Naive thymus-derived CD4-positive, alpha-beta T cell (primary cell): Measurements from ENCODE around the gene APEH. TPM values are rescaled to one million over a fixed set of nuclear protein-coding genes. Genes with fewer than 3 reads are reported as not detected.

Source experiments
- ATAC-seq: fragments of 150-1000 bp; cut with Tn5 transposase; 2 replicates; pipeline ENCODE4 v1.10.0; 2021; ENCODE audit warnings: mild to moderate bottlenecking, moderate library complexity
- CTCF ChIA-PET: fragments of 350-600 bp; sonication (Branson Sonifier 250); formaldehyde crosslinking; loops from one replicate; lab custom pipeline; 2021; ENCODE audit warnings: antibody characterized with exemption; lab: Charles Lee
- POLR2A ChIA-PET: fragments of 350-600 bp; sonication (Branson Sonifier 250); formaldehyde crosslinking; loops from one replicate; lab custom pipeline; 2021; ENCODE audit warnings: antibody characterized with exemption, inconsistent platforms; lab: Charles Lee
- DNase-seq, 9 donors: peaks; one replicate each; pipeline versions ENCODE4 v3.0.0 to v3.0.0-alpha.2; 2020 to 2022; ENCODE audit warnings: mixed read lengths in 1 of 9
- H3K27ac ChIP-seq: one replicate; pipeline ENCODE4 v1.7.0; 2013; ENCODE audit warnings: mild to moderate bottlenecking, low read depth, low read length, moderate library complexity
- H3K27me3 ChIP-seq, 2 donors: one replicate each; pipeline ENCODE4 v1.7.0; 2013; ENCODE audit warnings: low read length in 2 of 2, mild to moderate bottlenecking in 2 of 2, moderate library complexity in 2 of 2; ENCODE audit not compliant: control insufficient read depth in 2 of 2, insufficient read depth in 2 of 2
- H3K36me3 ChIP-seq, 3 experiments: 1 replicate in 2 of 3; 2 replicates in 1 of 3; pipeline ENCODE4 v1.7.0; 2013; ENCODE audit warnings: low read length in 3 of 3, mild to moderate bottlenecking in 3 of 3, moderate library complexity in 1 of 3; ENCODE audit not compliant: insufficient read depth in 3 of 3, control insufficient read depth in 2 of 3
- H3K4me1 ChIP-seq, 2 donors: one replicate each; pipeline ENCODE4 v1.7.0; 2013; ENCODE audit warnings: low read length in 2 of 2, mild to moderate bottlenecking in 2 of 2, moderate library complexity in 1 of 2; ENCODE audit not compliant: control insufficient read depth in 2 of 2, insufficient read depth in 2 of 2
- H3K4me3 ChIP-seq: 2 replicates; pipeline ENCODE4 v1.7.0; 2013; ENCODE audit warnings: mild to moderate bottlenecking, low read length
- H3K9me3 ChIP-seq, 3 experiments: 1 replicate in 2 of 3; 2 replicates in 1 of 3; pipeline ENCODE4 v1.7.0; 2013; ENCODE audit warnings: low read length in 3 of 3; ENCODE audit not compliant: control insufficient read depth in 2 of 3
- H3K27ac Mint-ChIP-seq, 9 donors: one replicate each; pipeline ENCODE4 v1.8.0; 2020 to 2022; ENCODE audit warnings: mixed read lengths in 9 of 9, mild to moderate bottlenecking in 8 of 9, moderate library complexity in 5 of 9, inconsistent platforms in 2 of 9
- H3K27me3 Mint-ChIP-seq, 5 donors: one replicate each; pipeline ENCODE4 v1.8.0; 2021 to 2022; ENCODE audit warnings: mixed read lengths in 5 of 5, mild to moderate bottlenecking in 1 of 5
- H3K36me3 Mint-ChIP-seq, 5 donors: one replicate each; pipeline ENCODE4 v1.8.0; 2020 to 2022; ENCODE audit warnings: mixed read lengths in 5 of 5, mild to moderate bottlenecking in 3 of 5, inconsistent platforms in 1 of 5
- H3K4me1 Mint-ChIP-seq, 7 donors: one replicate each; pipeline ENCODE4 v1.8.0; 2020 to 2022; ENCODE audit warnings: mixed read lengths in 7 of 7, mild to moderate bottlenecking in 3 of 7, inconsistent platforms in 1 of 7
- H3K4me3 Mint-ChIP-seq, 10 donors: one replicate each; pipeline ENCODE4 v1.8.0; 2020 to 2022; ENCODE audit warnings: mild to moderate bottlenecking in 10 of 10, mixed read lengths in 10 of 10, moderate library complexity in 6 of 10, inconsistent platforms in 2 of 10
- H3K9me3 Mint-ChIP-seq, 11 donors: one replicate each; pipeline ENCODE4 v1.8.0; 2020 to 2022; ENCODE audit warnings: mixed read lengths in 11 of 11, mild to moderate bottlenecking in 4 of 11, inconsistent platforms in 1 of 11, moderate library complexity in 1 of 11
- intact Hi-C, 2 donors: fragments of 100-400 bp; cut with micrococcal nuclease; formaldehyde crosslinking; loops; one replicate each; pipeline ENCODE4 v1.15.1; 2023
- polyA plus RNA-seq, 2 donors: library from polyadenylated mRNA; unstranded; fragments of 300-500 nt; fragmentation: Illumina TruSeq; gene quantifications; one replicate each; pipeline ENCODE4 v1.2.3, GENCODE V29; 2021
- total RNA-seq, 6 experiments: library from RNA in 5 of 6; stranded (reverse) in 5 of 6; gene quantifications; 1 replicate in 5 of 6; 2 replicates in 1 of 6; pipeline ENCODE4 v1.2.3 and lab custom pipeline; 2021 to 2026

APEH gene
- total and polyA plus RNA-seq, 7 experiments from 2014 or later, result 75.5 to 151 (median 103) TPM

GRCh38 chr3:49665822-49666519, 8.2 kb upstream of the APEH start:
- H3K36me3 Mint-ChIP-seq, result no peaks in the 10 kb centered on the region

DNA sequence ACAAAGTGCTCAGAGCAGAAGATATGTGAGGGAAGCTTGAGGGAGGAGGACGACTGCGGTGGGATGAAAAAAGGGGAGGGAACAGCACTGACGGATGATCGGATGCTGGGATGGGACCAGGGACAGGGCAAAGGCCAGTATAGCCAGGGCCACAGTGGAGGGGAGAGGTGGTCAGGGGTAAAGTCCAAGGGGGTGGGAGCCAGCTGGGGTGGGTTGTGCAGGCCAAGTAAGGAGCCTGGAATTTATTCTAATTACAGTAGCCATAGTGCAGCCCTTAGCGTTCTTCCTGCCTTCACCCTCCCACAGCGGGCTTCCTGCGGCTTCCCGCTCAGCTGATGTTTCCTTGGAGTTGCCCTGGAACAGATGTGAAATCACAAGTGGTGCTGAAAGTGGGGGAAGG, 7.6 kb upstream of the APEH start:
- H3K9me3 Mint-ChIP-seq, result no peaks in the 10 kb centered on the region
- DNase-seq (no peak), ATAC-seq (no peak)
- H3K27ac ChIP-seq, result no peak overlapping the region
- no peaks in the 10 kb centered on the region for H3K27me3 ChIP-seq
- peaks cover 0 to 8% (median 0%) of the 10 kb centered on the region in 5 donors for H3K27me3 Mint-ChIP-seq
- H3K4me1 Mint-ChIP-seq, result peaks cover 0 to 9% (median under 1%) of the 10 kb centered on the region in 7 donors
- CTCF ChIA-PET, result interaction anchor here (2.5 kb wide), 1 partner anchor 127 kb away, joined by 10 read pairs; no protein-coding TSS in a partner anchor
- no peak overlapping the region for H3K4me3 Mint-ChIP-seq
- no peak overlapping the region for H3K4me3 ChIP-seq
- no peaks in the 10 kb centered on the region for H3K36me3 Mint-ChIP-seq
- no peaks in the 10 kb centered on the region for H3K9me3 ChIP-seq
- H3K36me3 ChIP-seq, result no peaks in the 10 kb centered on the region
- POLR2A ChIA-PET, result interaction anchor here (0.7 kb wide), 1 partner anchor 186 kb away, joined by 3 read pairs; no protein-coding TSS in a partner anchor
- H3K27ac Mint-ChIP-seq, result no peak overlapping the region
- intact Hi-C loops, result no loop called here
- H3K4me1 ChIP-seq, result no peaks in the 10 kb centered on the region

More at GRCh38 chr3:49665822-49666519, 8.2 kb upstream of the APEH start:
- H3K4me1 Mint-ChIP-seq, result peaks cover 0 to 6% (median 0%) of the 10 kb centered on the region in 7 donors
- DNase-seq, result no peak
- no peaks in the 10 kb centered on the region for H3K9me3 Mint-ChIP-seq
- ATAC-seq, result no peak
- Histone ChIP-seq H3K4me1 (no peaks in the 10 kb centered on the region), H3K36me3 (no peaks in the 10 kb centered on the region), H3K27ac (no peak overlapping the region), H3K9me3 (no peaks in the 10 kb centered on the region), H3K27me3 (no peaks in the 10 kb centered on the region), H3K4me3 (no peak overlapping the region)
- H3K27ac Mint-ChIP-seq, result no peak overlapping the region
- ChIA-PET CTCF (interaction anchor here (0.6 to 2.5 kb wide), 2 partner anchors 31 to 126 kb away, joined by 3 to 10 read pairs; no protein-coding TSS in a partner anchor), POLR2A (no interaction called here)
- intact Hi-C loops, result no loop called here
- no peak overlapping the region for H3K4me3 Mint-ChIP-seq
- H3K27me3 Mint-ChIP-seq, result peaks cover 0 to 8% (median 0%) of the 10 kb centered on the region in 5 donors

- intact Hi-C loops, result no loop called here
- H3K27me3 ChIP-seq, result no peaks in the 10 kb centered on the region
- H3K4me3 ChIP-seq, result no peak overlapping the region
- ATAC-seq, result no peak
- ChIA-PET POLR2A (no interaction called here), CTCF (no interaction called here)
- no peak for DNase-seq
- H3K27ac Mint-ChIP-seq, result no peak overlapping the region
- peaks cover 6 to 16% (median 8%) of the 10 kb centered on the region in 7 donors for H3K4me1 Mint-ChIP-seq
- no peak overlapping the region for H3K27ac ChIP-seq
- no peaks in the 10 kb centered on the region for H3K36me3 Mint-ChIP-seq
- peaks cover 0 to 8% (median 0%) of the 10 kb centered on the region in 5 donors for H3K27me3 Mint-ChIP-seq
- no peaks in the 10 kb centered on the region for H3K9me3 Mint-ChIP-seq
- H3K4me1 ChIP-seq, result no peaks in the 10 kb centered on the region
- no peaks in the 10 kb centered on the region for H3K36me3 ChIP-seq
- H3K4me3 Mint-ChIP-seq, result no peak overlapping the region
- no peaks in the 10 kb centered on the region for H3K9me3 ChIP-seq
Measured at GRCh38 chr3:49667701-49668413, 6.3 kb upstream of the APEH start.

DNA sequence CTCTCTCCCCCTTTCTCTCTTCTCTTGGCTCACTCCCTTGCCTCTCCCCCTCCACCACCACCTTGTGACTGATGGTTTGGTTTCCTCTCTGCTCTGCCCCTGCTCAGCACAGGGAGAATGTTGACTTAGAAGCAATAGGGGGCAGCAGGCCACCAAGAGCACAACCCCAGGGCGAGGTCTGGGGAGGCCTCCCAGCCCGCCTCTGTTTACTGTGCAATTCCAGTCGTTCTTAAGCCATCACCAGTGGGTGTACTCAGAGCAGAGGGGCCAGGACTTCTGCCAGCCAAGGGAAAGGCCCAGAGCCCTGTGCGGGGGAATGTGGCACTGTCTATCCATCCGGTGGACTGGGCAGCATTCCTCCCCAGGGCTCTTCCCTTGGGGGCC, 5.7 kb upstream of the APEH start:
- no peak for ATAC-seq
- Mint-ChIP-seq H3K27me3 (peaks cover 0 to 8% (median 0%) of the 10 kb centered on the region in 5 donors), H3K27ac (no peak overlapping the region), H3K36me3 (no peaks in the 10 kb centered on the region), H3K9me3 (no peaks in the 10 kb centered on the region), H3K4me1 (peaks cover 6 to 20% (median 8%) of the 10 kb centered on the region in 7 donors), H3K4me3 (no peak overlapping the region)
- Histone ChIP-seq H3K9me3 (no peaks in the 10 kb centered on the region), H3K27ac (no peak overlapping the region), H3K4me3 (no peak overlapping the region), H3K27me3 (no peaks in the 10 kb centered on the region), H3K4me1 (peaks cover 4 to 5% of the 10 kb centered on the region in 2 donors), H3K36me3 (no peaks in the 10 kb centered on the region)
- intact Hi-C loops, result no loop called here
- DNase-seq, result no peak
- ChIA-PET CTCF (interaction anchor here (5.4 kb wide), 1 partner anchor 128 kb away, joined by 111 read pairs; no protein-coding TSS in a partner anchor), POLR2A (interaction anchor here (0.6 to 1.8 kb wide), 2 partner anchors 97 to 129 kb away, joined by 3 to 6 read pairs; no protein-coding TSS in a partner anchor)

DNA sequence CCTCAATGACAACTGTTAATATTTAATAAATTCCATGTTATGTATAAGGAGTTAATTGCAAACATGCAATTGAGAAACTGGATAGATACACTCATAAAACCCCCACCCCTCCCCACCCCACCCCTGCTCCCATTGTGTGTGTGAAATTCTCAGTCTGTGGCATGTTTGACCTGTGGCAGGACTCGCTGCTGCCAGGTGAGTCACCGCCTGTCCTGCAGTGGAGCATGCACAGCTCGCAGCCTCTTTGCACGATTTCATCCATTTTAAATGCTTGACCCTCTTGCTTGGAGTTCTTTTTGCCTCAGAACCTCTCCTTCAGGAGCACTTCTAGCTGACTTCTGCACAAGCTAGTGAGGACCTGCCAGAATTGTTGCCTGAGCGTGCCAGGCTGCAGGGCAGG, 5.3 kb upstream of the APEH start:
- Histone ChIP-seq H3K27ac (no peak overlapping the region), H3K9me3 (no peaks in the 10 kb centered on the region), H3K27me3 (no peaks in the 10 kb centered on the region), H3K4me3 (no peak overlapping the region), H3K4me1 (peaks cover 6% of the 10 kb centered on the region in 2 donors), H3K36me3 (no peaks in the 10 kb centered on the region)
- H3K4me1 Mint-ChIP-seq, result peaks cover 7 to 24% (median 12%) of the 10 kb centered on the region in 7 donors
- DNase-seq (no peak), ATAC-seq (no peak)
- no peaks in the 10 kb centered on the region for H3K36me3 Mint-ChIP-seq
- ChIA-PET CTCF (interaction anchor here (5.4 kb wide), 1 partner anchor 128 kb away, joined by 111 read pairs; no protein-coding TSS in a partner anchor), POLR2A (interaction anchor here (0.6 to 1.8 kb wide), 2 partner anchors 97 to 129 kb away, joined by 3 to 6 read pairs; no protein-coding TSS in a partner anchor)
- no peak overlapping the region for H3K4me3 Mint-ChIP-seq
- no peaks in the 10 kb centered on the region for H3K9me3 Mint-ChIP-seq
- peaks cover 0 to 7% (median 0%) of the 10 kb centered on the region in 5 donors for H3K27me3 Mint-ChIP-seq
- no peak overlapping the region for H3K27ac Mint-ChIP-seq
- intact Hi-C loops, result no loop called here

GRCh38 chr3:49669352-49669751, 4.8 kb upstream of the APEH start:
- Histone ChIP-seq H3K27ac (no peak overlapping the region), H3K36me3 (peaks cover 0 to 2% (median 0%) of the 10 kb centered on the region in 3 experiments), H3K9me3 (no peaks in the 10 kb centered on the region), H3K4me3 (no peak overlapping the region), H3K4me1 (peaks cover 6% of the 10 kb centered on the region in 2 donors), H3K27me3 (no peaks in the 10 kb centered on the region)
- Mint-ChIP-seq H3K4me1 (peaks cover 7 to 24% (median 13%) of the 10 kb centered on the region in 7 donors), H3K27me3 (peaks cover 0 to 3% (median 0%) of the 10 kb centered on the region in 5 donors), H3K9me3 (no peaks in the 10 kb centered on the region), H3K36me3 (no peaks in the 10 kb centered on the region), H3K4me3 (no peak overlapping the region), H3K27ac (peak overlapping the region in 1 of 9 donors; percentile 5)
- CTCF ChIA-PET, result interaction anchor here (5.4 kb wide), 1 partner anchor 129 kb away, joined by 111 read pairs; no protein-coding TSS in a partner anchor
- POLR2A ChIA-PET, result interaction anchor here (1.8 kb wide), 1 partner anchor 130 kb away, joined by 6 read pairs; no protein-coding TSS in a partner anchor
- intact Hi-C loops, result no loop called here
- ATAC-seq (no peak), DNase-seq (no peak)
